HepG2 (cell line): ENCODE measurements around the gene NACC2. TPM values are rescaled to one million over a fixed set of nuclear protein-coding genes. Genes with fewer than 3 reads are reported as not detected.
A peak's percentile ranks its signal among the peaks of the same experiment; 100 is the strongest.

ENCODE experiments used
- CENPT ChIP-seq: sonication (generic); formaldehyde crosslinking; IDR thresholded peaks from 2 replicates; pipeline ENCODE4 v1.8.0; 2022; ENCODE audit warnings: low read depth, mild to moderate bottlenecking, moderate library complexity, missing genetic modification reagents
- GRHL1 ChIP-seq: sonication (generic); formaldehyde crosslinking; conservative IDR thresholded peaks from 2 replicates; pipeline ENCODE4 v1.8.0; 2022; ENCODE audit warnings: missing genetic modification reagents
- HDAC6 ChIP-seq: fragments of 200-600 bp; sonication (generic); IDR thresholded peaks from 2 replicates; pipeline ENCODE4 v1.7.0; 2017; ENCODE audit warnings: mild to moderate bottlenecking, antibody characterized with exemption, low read length, low read depth
- KAT2B ChIP-seq: fragments of 150-350 bp; IDR thresholded peaks from 2 replicates; pipeline ENCODE4 v1.6.1; 2014; ENCODE audit warnings: low read depth, low read length, borderline replicate concordance
- MIXL1 ChIP-seq: IDR thresholded peaks from 2 replicates; pipeline ENCODE4 v1.6.1; 2016
- NAIF1 ChIP-seq: sonication (generic); formaldehyde crosslinking; IDR thresholded peaks from 2 replicates; pipeline ENCODE4 v1.5.0; 2020; ENCODE audit warnings: mild to moderate bottlenecking, missing genetic modification reagents, borderline replicate concordance
- NPAS2 ChIP-seq: sonication (generic); formaldehyde crosslinking; IDR thresholded peaks from 2 replicates; pipeline ENCODE4 v1.8.0; 2022; ENCODE audit warnings: mild to moderate bottlenecking, missing genetic modification reagents, borderline replicate concordance
- PHF21A ChIP-seq: sonication (generic); formaldehyde crosslinking; IDR thresholded peaks from 2 replicates; pipeline ENCODE4 v1.5.0; 2020; ENCODE audit warnings: mild to moderate bottlenecking, missing genetic modification reagents
- PHF8 ChIP-seq: sonication (generic); formaldehyde crosslinking; IDR thresholded peaks from 2 replicates; pipeline ENCODE4 v1.5.0; 2020; ENCODE audit warnings: missing genetic modification reagents
- SOX13 ChIP-seq, 3 experiments: fragments of 450-650 bp in 1 of 3; sonication (generic) in 1 of 3; formaldehyde crosslinking in 1 of 3; IDR thresholded peaks in 2 of 3; conservative IDR thresholded peaks in 1 of 3; 2 replicates each; pipeline versions ENCODE4 v1.5.0 to v1.6.1; 2016 to 2020; ENCODE audit warnings: antibody characterized with exemption in 1 of 3, mild to moderate bottlenecking in 1 of 3, missing compliant biosample characterization in 1 of 3, missing genetic modification reagents in 1 of 3, moderate library complexity in 1 of 3
- SUZ12 ChIP-seq: fragments of 150-350 bp; IDR thresholded peaks from 2 replicates; pipeline ENCODE4 v1.6.1; 2014; ENCODE audit warnings: low read depth, low read length
- TCF7L2 ChIP-seq: IDR thresholded peaks from 2 replicates; pipeline ENCODE4 v1.6.1; 2011; ENCODE audit warnings: mild to moderate bottlenecking, low read depth, low read length, moderate library complexity
- ZFP1 ChIP-seq: IDR thresholded peaks from 2 replicates; pipeline ENCODE4 v1.6.1; 2016
- ZFX ChIP-seq: sonication (generic); formaldehyde crosslinking; IDR thresholded peaks from 2 replicates; pipeline ENCODE4 v1.4.0; 2020; ENCODE audit warnings: mild to moderate bottlenecking, low read depth, missing genetic modification reagents, moderate library complexity
- ZNF609 ChIP-seq: sonication (generic); formaldehyde crosslinking; IDR thresholded peaks from 2 replicates; pipeline ENCODE4 v1.4.0; 2020; ENCODE audit warnings: mild to moderate bottlenecking, missing genetic modification reagents, borderline replicate concordance
- ZSCAN31 ChIP-seq: sonication (generic); formaldehyde crosslinking; IDR thresholded peaks from 2 replicates; pipeline ENCODE4 v1.5.0; 2020; ENCODE audit warnings: low read depth, mild to moderate bottlenecking, missing genetic modification reagents
- ZSCAN5A ChIP-seq: sonication (generic); formaldehyde crosslinking; IDR thresholded peaks from 2 replicates; pipeline ENCODE4 v1.8.0; 2022; ENCODE audit warnings: mild to moderate bottlenecking, missing genetic modification reagents, borderline replicate concordance
- polyA plus RNA-seq, 8 experiments: library from polyadenylated mRNA; depleted of rRNA in 3 of 8; stranded (reverse) in 7 of 8; unstranded in 1 of 8; fragments of >200 nt; fragmentation: Illumina TruSeq in 4 of 8; extraction: Trizol in 4 of 8; gene quantifications; 2 replicates each; pipeline versions ENCODE4 v1.2.1 to v1.2.3, GENCODE V29; 2011 to 2016; ENCODE audit warnings: low read depth in 4 of 8, missing spikeins in 1 of 8, mixed read lengths in 1 of 8; ENCODE audit not compliant: insufficient read depth in 1 of 8
- total RNA-seq, 5 experiments: library from RNA; depleted of rRNA; stranded (reverse); fragments of >200 nt; fragmentation: Illumina TruSeq; extraction: Trizol; gene quantifications; 2 replicates each; pipeline ENCODE4 v1.2.3, GENCODE V29; 2016; ENCODE audit warnings: low read depth in 1 of 5
- TF ChIP-seq, protein P1 (sequence below): sonication (generic); formaldehyde crosslinking; IDR thresholded peaks from 2 replicates; pipeline ENCODE4 v1.4.0; 2020; ENCODE audit warnings: missing genetic modification reagents, borderline replicate concordance

NACC2 gene
- total and polyA plus RNA-seq, 2 of the 13 experiments (the other 11 are each of a cell fraction or from before 2014, with no cell fraction given) = 5.9 to 12.3 TPM

DNA sequence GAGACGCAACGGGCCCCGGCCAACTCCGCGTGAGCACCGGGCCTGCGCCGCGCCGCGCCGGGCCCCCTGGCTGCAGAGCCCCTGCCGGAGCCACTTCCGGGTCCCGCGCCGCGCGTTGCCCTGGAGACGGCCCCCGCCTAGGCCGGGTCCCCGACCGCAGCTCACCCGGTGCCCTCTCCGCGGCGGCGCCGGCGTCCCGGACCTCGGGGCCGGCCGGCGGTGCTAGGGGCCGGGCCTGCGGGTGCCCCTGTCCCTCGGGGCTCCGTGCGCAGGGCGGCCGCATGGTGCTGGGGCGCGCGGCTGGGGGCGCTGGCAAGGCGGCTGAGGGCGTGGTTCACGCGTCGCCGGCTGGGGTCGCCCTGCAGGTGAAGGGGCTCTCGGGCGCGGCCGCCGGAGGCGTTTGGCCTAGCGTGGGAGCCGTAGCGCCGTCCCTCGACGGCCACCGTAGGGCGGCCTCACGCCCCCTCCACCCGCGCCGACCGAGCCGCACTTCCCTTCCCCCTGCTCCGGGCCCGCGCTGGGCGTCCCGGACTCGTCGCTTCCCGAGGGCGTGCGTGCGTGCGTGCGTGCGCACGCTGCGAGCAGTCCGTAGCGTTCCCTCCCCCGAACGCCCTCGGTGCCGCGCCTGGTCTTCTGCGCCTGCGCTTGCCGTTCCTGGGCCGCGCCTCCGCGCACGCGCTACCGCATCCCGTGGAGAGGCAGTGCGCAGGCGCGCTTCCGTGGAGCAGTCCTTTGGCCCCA is 23.4 kb upstream of the NACC2 start, which contains the start of gene TMEM250 (continued):
- TF ChIP-seq ZNF609 (no peak), PHF21A (peak; percentile 77), MIXL1 (CRISPR knock-in tag) (peak; percentile 72), ZFP1 (CRISPR knock-in tag) (no peak), SUZ12 (no peak), KAT2B (no peak), ZFX (CRISPR knock-in tag) (peak; percentile 80), NAIF1 (CRISPR knock-in tag) (no peak; the same call in 1 of the 2 replicates), NPAS2 (CRISPR knock-in tag) (no peak), SOX13 (IDR thresholded peaks at IDR 0.05) (no peak), SOX13 (CRISPR knock-in tag; conservative IDR thresholded peaks at IDR 0.05 in 1 of 2, IDR thresholded peaks at IDR 0.05 in 1 of 2) (peak in 1 of 2 experiments; percentile 35; a peak in 1 of 4 replicates), ZSCAN5A (CRISPR knock-in tag) (no peak), ZSCAN31 (CRISPR knock-in tag) (peak; percentile 85), CENPT (CRISPR knock-in tag) (no peak), HDAC6 (no peak), PHF8 (CRISPR knock-in tag) (no peak; the same call in none of the 2 replicates), TCF7L2 (no peak), GRHL1 (CRISPR knock-in tag) (no peak)
- TF ChIP-seq, protein P1, sequence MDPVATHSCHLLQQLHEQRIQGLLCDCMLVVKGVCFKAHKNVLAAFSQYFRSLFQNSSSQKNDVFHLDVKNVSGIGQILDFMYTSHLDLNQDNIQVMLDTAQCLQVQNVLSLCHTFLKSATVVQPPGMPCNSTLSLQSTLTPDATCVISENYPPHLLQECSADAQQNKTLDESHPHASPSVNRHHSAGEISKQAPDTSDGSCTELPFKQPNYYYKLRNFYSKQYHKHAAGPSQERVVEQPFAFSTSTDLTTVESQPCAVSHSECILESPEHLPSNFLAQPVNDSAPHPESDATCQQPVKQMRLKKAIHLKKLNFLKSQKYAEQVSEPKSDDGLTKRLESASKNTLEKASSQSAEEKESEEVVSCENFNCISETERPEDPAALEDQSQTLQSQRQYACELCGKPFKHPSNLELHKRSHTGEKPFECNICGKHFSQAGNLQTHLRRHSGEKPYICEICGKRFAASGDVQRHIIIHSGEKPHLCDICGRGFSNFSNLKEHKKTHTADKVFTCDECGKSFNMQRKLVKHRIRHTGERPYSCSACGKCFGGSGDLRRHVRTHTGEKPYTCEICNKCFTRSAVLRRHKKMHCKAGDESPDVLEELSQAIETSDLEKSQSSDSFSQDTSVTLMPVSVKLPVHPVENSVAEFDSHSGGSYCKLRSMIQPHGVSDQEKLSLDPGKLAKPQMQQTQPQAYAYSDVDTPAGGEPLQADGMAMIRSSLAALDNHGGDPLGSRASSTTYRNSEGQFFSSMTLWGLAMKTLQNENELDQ (CRISPR knock-in tag) = no peak
